Measurements from ENCODE around the gene CYP2A6.

CYP2A6 gene

DNA sequence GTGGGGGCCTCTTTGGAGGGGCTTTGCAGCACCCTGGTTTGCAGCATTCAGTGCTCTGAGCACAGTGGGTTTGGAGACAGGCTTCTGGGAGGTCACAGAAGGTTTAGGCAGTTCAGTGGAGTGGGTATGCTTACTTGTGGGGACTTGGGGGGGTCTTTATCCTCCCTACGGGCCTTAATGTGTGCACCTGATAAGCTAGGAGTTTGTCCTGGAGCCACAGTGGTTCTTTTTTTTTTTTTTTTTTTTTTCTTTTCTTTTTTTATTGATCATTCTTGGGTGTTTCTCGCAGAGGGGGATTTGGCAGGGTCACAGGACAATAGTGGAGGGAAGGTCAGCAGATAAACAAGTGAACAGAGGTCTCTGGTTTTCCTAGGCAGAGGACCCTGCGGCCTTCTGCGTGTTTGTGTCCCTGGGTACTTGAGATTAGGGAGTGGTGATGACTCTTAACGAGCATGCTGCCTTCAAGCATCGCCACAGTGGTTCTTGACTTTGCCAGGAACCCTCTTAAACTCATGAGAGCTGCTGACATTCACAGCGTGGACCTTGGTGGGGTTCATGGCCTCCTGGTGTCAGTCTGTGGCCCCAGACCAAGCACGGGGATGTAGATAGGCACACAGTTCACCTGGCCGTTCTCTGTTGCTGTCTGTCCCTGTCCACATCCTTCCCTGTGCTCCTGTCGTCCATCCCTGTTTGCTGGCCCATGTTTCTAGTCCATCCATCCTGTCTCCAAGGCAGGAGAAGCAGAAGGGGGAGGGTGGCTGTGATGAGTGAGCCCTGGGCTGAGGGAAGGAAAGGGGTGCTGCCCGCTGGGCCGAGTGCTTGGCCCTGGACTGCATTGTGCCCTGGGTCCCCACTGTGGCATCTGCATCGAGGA lies 48.6 kb downstream of the CYP2A6 start:
- no peak for DNase-seq

DNA sequence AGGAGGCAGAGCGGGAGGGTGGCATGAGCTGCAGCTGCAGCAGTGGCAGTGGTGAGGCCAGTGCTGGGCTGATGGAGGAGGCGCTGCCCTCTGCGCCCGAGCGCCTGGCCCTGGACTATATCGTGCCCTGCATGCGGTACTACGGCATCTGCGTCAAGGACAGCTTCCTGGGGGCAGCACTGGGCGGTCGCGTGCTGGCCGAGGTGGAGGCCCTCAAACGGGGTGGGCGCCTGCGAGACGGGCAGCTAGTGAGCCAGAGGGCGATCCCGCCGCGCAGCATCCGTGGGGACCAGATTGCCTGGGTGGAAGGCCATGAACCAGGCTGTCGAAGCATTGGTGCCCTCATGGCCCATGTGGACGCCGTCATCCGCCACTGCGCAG lies 49.3 kb downstream of the CYP2A6 start:
- DNase-seq = no peak

DNA sequence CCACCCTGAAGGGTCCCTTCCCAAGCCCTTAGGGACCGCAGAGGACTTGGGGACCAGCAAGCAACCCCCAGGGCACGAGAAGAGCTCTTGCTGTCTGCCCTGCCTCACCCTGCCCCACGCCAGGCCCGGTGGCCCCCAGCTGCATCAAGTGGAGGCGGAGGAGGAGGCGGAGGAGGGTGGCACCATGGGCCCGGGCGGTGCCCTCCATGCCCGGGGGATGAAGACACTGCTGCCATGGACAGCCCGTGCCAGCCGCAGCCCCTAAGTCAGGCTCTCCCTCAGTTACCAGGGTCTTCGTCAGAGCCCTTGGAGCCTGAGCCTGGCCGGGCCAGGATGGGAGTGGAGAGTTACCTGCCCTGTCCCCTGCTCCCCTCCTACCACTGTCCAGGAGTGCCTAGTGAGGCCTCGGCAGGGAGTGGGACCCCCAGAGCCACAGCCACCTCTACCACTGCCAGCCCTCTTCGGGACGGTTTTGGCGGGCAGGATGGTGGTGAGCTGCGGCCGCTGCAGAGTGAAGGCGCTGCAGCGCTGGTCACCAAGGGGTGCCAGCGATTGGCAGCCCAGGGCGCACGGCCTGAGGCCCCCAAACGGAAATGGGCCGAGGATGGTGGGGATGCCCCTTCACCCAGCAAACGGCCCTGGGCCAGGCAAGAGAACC lies 49.8 kb downstream of the CYP2A6 start:
- DNase-seq = no peak

DNA sequence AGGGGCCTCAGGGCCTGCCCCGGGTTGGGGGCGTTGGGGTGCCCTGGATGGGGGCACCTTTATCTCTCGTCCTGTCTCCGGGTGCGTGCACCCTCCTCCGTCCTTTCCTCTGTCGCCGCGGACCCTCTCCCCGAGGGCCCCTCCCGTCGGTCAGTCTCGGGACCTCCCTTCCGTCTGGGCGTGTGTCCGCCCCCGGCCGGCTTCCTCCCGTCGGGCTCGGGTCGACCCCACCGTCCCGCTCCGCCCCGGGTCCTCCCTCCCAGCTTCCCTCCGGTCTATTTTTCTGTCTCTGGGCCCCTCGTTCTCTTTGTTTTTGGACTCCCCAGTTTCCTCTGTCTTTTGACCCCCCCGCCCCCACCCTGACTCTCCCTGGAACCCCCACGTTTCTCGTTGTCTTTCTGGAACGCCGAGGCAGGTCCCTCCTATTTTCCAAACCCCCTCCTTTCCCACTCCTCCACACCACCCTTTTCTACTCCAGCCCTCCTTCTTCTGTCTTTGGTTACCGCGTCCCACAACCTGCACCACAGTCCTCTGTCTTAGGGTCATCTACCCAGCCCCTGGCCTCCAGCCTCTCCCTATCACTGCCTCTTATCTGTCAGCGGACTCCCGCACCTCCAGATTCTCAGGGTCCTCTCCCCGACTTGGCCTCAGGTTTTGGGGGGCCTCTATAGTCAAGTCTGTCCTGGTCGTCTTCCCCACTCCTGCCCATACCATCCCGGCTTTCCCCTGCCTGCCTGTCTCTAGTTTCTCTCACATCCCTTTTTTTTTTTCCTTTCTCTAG lies 50.5 kb downstream of the CYP2A6 start:
- DNase-seq = no peak

DNA sequence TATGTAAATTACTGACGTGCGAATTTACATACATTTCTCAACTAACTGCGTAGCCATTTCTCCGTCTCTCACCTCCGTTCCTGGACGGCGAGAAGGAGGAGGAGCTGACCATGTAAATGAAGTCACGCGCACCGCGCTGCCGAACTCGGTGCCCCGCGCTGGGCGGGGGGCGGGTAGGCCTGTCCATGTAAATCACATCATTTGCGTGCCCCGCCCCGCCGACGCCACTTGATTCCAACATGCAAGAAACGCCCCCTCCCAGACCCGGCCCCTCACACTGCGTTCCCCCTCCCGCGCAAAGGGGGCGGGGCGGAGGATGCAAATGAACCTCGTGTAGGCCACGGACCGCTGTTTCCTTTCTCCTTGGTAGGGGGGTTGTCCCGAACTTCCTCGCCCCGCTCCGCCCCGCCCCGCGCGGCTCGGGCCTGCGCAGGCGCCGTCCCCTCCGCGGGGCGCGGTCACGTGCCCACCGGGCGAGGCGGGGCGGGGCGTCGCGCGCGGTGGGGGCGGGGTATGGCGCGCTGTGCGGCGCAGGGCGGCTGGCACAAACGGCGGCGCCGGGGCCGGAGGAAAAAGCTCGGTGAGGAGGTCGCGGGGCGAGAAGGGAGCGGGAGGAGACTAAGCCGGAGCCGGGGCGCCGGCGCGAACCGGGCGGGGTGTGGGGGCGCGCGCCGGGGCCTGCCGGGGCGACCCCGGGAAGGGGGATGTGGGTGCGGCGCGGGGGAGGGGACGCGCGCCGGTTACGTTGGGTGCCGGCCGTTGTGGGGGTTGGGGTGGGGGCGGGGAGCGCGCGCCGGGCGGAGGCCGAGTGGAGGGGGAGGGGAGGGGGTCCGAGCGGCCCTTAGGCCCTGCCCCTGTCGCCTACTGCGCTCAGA lies 51.3 kb downstream of the CYP2A6 start, which contains the start of gene EGLN2:
Gene EGLN2, plus strand, starts transcription at position 509 of the 875 bp plus-strand sequence. CDS start 1,382 bp downstream, outside the sequence.
- peak; percentile 100 for DNase-seq

DNA sequence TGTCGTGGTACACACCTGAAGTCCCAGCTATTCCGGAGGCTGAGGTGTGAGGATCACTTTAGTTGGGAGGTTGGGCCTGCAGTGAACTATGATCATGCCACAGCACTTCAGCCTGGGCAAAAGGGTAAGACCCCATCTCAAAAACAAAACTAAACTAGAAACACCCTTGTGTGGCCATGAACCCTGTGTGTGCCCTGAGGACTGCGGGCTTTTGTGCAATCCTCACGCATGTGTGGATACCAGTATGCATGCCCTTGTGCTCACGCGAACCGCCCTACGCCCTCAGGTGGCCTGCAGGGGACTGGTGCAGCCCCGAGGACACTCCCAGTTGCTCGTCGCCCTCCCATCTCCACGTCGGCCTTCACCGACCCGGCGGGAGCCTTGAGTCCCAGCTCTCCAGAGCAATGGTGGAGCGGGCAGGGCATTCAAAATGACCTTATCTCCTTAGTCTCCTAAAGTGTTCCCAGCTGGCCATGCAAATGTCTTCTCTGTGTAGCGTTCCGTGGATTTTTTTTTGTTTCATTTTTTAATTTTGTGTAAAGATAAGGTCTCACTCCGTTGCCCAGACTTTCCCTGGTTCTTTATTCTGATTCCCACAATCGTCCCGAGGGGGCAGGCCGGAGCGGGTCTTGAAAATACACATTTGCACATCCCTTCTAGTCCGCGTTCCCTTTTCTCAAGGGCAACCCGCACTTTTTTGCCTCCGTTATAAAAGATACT lies 52.1 kb downstream of the CYP2A6 start:
- DNase-seq = peak; percentile 79

DNA sequence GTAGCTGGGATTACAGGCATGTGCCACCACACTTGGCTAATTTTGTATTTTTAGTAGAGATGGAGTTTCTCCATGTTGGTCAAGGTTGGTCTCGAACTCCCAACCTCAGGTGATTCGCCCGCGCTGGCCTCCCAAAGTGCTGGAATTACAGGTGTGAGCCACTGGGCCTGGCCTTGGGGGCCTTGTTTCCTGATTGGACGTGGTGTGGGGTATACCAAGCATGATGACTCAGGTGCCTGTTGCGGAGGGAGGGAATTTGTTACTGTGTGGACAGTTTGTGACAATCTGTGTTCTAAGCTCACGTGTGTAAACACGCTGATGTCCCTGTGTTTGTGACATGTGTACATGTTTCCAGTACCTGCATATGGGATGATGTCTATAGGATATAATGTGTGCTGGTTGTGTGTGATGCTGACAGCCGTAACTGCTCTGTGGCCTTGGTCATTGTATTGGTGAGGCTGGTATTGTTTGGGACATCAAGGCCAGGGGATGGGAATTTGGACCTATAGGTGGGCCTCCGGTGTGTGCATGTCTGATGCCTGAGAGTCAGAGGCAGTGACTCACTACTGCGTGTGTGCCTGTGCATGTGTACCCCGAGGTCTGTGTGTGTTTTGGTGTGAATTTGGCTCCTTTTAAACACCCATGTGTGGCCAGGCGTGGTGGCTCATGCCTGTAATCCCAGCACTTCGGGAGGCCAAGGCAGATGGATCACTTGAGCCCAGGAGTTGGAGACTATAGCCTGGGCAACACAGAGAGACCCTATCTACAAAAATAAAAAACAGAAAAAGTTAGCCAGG lies 52.9 kb downstream of the CYP2A6 start:
- DNase-seq = no peak

Measured in CD4-positive, alpha-beta T cell treated with Interleukin-17A for 1 hour (primary cell).